AG10803 (cell line): ENCODE measurements around the gene TMPRSS2.

Experiments
- DNase-seq: peaks from one replicate; pipeline ENCODE4 v3.0.0; 2010; ENCODE audit warnings: low read depth
- H3K4me3 ChIP-seq: 2 replicates; pipeline ENCODE4 v1.5.1; 2011; ENCODE audit warnings: mild to moderate bottlenecking, low read length, control low read depth
- CTCF ChIP-seq: conservative IDR thresholded peaks from 2 replicates; pipeline ENCODE4 v1.5.1; 2011; ENCODE audit warnings: mild to moderate bottlenecking, low read length, control low read depth, inconsistent platforms

Gene TMPRSS2

DNA sequence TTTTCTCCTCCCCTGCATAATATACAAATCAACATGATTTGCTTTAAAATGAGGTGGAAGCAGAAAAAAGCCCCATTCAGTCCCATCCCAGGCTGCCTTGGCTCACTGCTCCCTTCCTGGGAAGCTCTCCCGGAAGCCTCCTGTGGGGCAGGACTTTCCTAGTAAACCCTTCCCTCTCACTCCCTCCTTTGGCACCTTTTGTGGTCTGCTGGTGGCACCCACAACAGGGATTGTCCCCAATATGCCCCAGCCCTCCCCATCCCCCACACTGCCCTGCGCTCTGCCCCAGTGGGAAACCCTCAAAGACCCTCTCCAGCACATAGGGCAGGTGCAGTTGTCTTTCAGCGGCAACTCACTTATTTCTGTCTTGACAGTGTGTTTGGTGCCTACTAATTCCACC is 1.8 kb upstream of the TMPRSS2 start:
- TF ChIP-seq CTCF = no peak
- no peak for DNase-seq
- no peak overlapping the region for H3K4me3 ChIP-seq

- no peak overlapping the region for H3K4me3 ChIP-seq
- TF ChIP-seq CTCF = no peak
- DNase-seq = no peak
Measured at GRCh38 chr21:41509145-41509496, 1.2 kb upstream of the TMPRSS2 start.

GRCh38 chr21:41508415-41509144 is 622 bp upstream of the TMPRSS2 start:
- DNase-seq = no peak
- no peak overlapping the region for H3K4me3 ChIP-seq
- TF ChIP-seq CTCF = no peak

DNA sequence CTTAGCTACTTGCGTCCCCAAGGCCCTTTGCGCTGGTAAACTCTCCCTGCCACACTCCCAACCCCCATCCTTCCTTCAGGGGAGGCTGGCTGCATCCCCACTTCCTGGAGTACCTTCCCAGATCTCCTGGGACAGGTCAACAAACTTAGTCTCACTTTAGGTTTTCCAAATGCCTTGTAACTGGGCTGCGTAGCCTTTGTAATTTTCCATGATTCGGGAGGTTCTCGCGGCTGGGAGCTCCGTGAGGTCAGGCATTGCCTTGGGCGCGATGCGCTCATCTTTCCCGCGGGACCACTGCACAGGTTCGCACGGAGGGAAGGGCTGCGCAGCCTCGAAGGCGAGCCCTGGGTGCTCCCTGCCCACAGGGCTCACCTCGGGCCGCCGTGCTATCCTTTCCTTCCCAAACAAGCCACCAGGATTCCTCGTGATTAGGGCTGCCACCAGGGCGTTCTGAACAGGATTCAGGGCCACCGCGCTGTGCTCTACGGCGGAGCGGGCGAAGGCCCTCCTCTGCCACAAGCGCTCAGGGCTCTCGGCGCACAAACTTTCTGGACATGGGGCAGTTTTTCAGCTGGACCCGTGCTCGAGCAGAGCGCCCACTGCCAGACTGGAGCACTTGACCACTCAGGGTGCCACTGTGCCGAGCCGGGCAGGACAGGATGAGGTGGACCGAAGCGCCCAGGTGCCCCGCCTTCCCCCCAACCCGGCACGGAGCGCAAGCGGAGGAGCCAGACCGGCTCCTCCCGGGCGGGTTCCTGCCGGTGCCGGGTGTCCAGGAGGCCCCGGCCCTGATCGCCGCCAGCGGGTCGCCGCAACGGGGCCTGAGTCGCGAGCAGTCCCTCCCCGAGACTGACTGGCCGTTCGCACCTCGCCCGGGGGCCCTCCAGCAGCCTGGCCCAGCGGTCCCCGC is 1.1 kb downstream of the TMPRSS2 start:
- H3K4me3 ChIP-seq = no peak overlapping the region
- no peak for DNase-seq
- no peak for TF ChIP-seq CTCF

GRCh38 chr21:41506005-41506594 is 1.9 kb downstream of the TMPRSS2 start:
- DNase-seq = no peak
- no peak for TF ChIP-seq CTCF
- H3K4me3 ChIP-seq = no peak overlapping the region

DNA sequence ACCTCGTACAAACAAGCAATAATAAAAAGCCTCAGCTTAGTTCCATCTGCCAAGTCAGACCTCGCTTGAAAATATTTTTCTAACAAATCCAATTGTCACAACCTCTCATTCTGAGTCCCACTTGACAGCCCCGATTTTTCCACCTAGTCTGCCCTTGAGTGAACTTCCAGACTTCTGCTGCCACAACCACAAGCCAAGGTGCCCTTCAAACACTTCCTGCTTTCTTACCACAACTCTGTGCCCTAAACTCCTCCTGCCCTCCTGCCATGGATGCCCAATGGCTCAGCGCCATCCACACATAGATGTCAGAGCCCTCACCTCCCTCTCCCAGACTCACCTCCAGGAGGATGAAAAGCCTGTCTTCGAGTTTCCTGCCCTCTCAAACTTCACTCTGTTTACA is 3.9 kb downstream of the TMPRSS2 start:
- no peak for TF ChIP-seq CTCF
- H3K4me3 ChIP-seq = no peak overlapping the region
- no peak for DNase-seq

DNA sequence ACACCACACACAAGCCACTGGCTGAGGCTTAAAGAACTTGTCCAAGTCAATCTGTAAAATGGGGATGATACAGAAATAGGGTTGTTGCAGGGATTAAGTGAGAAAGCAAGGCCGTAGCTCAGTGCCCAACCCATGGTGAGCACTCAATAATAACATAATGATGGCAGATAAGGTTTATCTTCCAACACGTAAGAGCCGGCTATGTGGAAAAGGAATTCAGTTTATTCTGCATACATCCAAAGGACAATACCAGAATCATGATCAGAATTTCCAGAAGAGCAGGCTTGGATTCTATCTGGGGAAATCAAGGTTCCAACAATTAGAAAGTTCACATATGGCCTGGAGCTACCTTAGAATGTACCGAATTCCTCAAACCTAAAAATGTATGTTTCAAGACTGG is 4.6 kb downstream of the TMPRSS2 start:
- no peak for DNase-seq
- TF ChIP-seq CTCF = no peak
- H3K4me3 ChIP-seq = no peak overlapping the region
